DMS53 treated with DMSO at 0.1 percent for 48 hours (cell line): ENCODE measurements around the gene SMTNL1.

Experiments used
- DNase-seq: peaks from one replicate; lab custom pipeline; 2025; ENCODE audit not compliant: unreplicated experiment; lab: John Stamatoyannopoulos, UW

SMTNL1 gene

GRCh38 chr11:57586711-57587245, 49.4 kb downstream of the SMTNL1 start:
- DNase-seq = no peak

- no peak for DNase-seq
Measured at GRCh38 chr11:57588046-57588710, 50.8 kb downstream of the SMTNL1 start.

- DNase-seq = no peak
Measured at GRCh38 chr11:57596266-57596885, 59.0 kb downstream of the SMTNL1 start.

- DNase-seq = no peak
Measured at GRCh38 chr11:57597461-57597915, 60.1 kb downstream of the SMTNL1 start, which contains the start of gene SERPING1. TSS of gene SERPING1 (plus strand) at chr11:57597685. CDS start at chr11:57598271, 586 bp downstream.

- no peak for DNase-seq
Measured at GRCh38 chr11:57597916-57598830, 60.8 kb downstream of the SMTNL1 start.

GRCh38 chr11:57598831-57599155, 61.4 kb downstream of the SMTNL1 start:
- no peak for DNase-seq

- no peak for DNase-seq
Measured at GRCh38 chr11:57599381-57599780, 62.0 kb downstream of the SMTNL1 start.
